Activated B cell treated with CpG ODN at 0.5 μM for 24 hours (primary cell): ENCODE data around the gene SMTNL2. TPM values are rescaled to one million over a fixed set of nuclear protein-coding genes. Genes with fewer than 3 reads are reported as not detected.

ENCODE experiments used
- ATAC-seq: fragments of 200-7000 bp; cut with Tn5 transposase; one replicate; pipeline ENCODE4 v1.10.0; 2021; ENCODE audit warnings: low read depth, mild to moderate bottlenecking, moderate library complexity
- CTCF ChIA-PET: fragments of 350-600 bp; sonication (Branson Sonifier 250); formaldehyde crosslinking; loops from one replicate; lab custom pipeline; 2021; ENCODE audit warnings: antibody characterized with exemption; lab: Charles Lee
- POLR2A ChIA-PET: fragments of 350-600 bp; sonication (Branson Sonifier 250); formaldehyde crosslinking; loops from one replicate; lab custom pipeline; 2021; ENCODE audit warnings: antibody characterized with exemption; lab: Charles Lee
- DNase-seq: peaks from one replicate; pipeline ENCODE4 v3.0.0; 2022
- H3K27ac Mint-ChIP-seq: one replicate; pipeline ENCODE4 v1.8.0; 2020; ENCODE audit warnings: mixed read lengths
- H3K27me3 Mint-ChIP-seq: one replicate; pipeline ENCODE4 v1.8.0; 2021; ENCODE audit warnings: mixed read lengths
- H3K36me3 Mint-ChIP-seq: one replicate; pipeline ENCODE4 v1.8.0; 2021; ENCODE audit warnings: low read depth, mixed read lengths
- H3K4me1 Mint-ChIP-seq: one replicate; pipeline ENCODE4 v1.8.0; 2021; ENCODE audit warnings: mixed read lengths
- H3K4me3 Mint-ChIP-seq: one replicate; pipeline ENCODE4 v1.8.0; 2020; ENCODE audit warnings: mild to moderate bottlenecking, mixed read lengths
- H3K9me3 Mint-ChIP-seq: one replicate; pipeline ENCODE4 v1.8.0; 2020; ENCODE audit warnings: mixed read lengths
- CTCF ChIP-seq: fragments of 200-600 bp; IDR thresholded peaks from one replicate; pipeline ENCODE4 v1.8.0; 2022; ENCODE audit warnings: antibody characterized with exemption, mild to moderate bottlenecking
- intact Hi-C: fragments of 100-400 bp; cut with micrococcal nuclease; formaldehyde crosslinking; loops from one replicate; pipeline ENCODE4 v1.15.1; 2024
- total RNA-seq: library from RNA; stranded (reverse); gene quantifications from 2 replicates; pipeline ENCODE4 v1.2.3, GENCODE V29; 2022

SMTNL2 gene
- total RNA-seq, 1 donor from 2014 or later: not detected

GRCh38 chr17:4610656-4611055, 26.3 kb downstream of the SMTNL2 start:
- peaks cover 26% of the 10 kb centered on the region for H3K27me3 Mint-ChIP-seq
- no peaks in the 10 kb centered on the region for H3K9me3 Mint-ChIP-seq
- no peak overlapping the region for H3K27ac Mint-ChIP-seq
- H3K4me1 Mint-ChIP-seq: no peaks in the 10 kb centered on the region
- H3K4me3 Mint-ChIP-seq: no peak overlapping the region
- TF ChIP-seq CTCF: no peak
- no peak for DNase-seq
- intact Hi-C loops: no loop called here
- ChIA-PET POLR2A (no interaction called here), CTCF (no interaction called here)
- no peaks in the 10 kb centered on the region for H3K36me3 Mint-ChIP-seq
- no peak for ATAC-seq

GRCh38 chr17:4616476-4616875, 32.1 kb downstream of the SMTNL2 start:
- Mint-ChIP-seq H3K27me3 (peaks cover 15% of the 10 kb centered on the region), H3K9me3 (no peaks in the 10 kb centered on the region), H3K4me3 (no peak overlapping the region), H3K4me1 (no peaks in the 10 kb centered on the region), H3K27ac (no peak overlapping the region), H3K36me3 (no peaks in the 10 kb centered on the region)
- intact Hi-C loops: no loop called here
- ATAC-seq (no peak), DNase-seq (no peak)
- POLR2A ChIA-PET: no interaction called here
- no peak for TF ChIP-seq CTCF
- CTCF ChIA-PET: no interaction called here

GRCh38 chr17:4617090-4617489, 32.8 kb downstream of the SMTNL2 start:
- H3K4me3 Mint-ChIP-seq: no peak overlapping the region
- intact Hi-C loops: no loop called here
- H3K27ac Mint-ChIP-seq: no peak overlapping the region
- POLR2A ChIA-PET: no interaction called here
- peaks cover 15% of the 10 kb centered on the region for H3K27me3 Mint-ChIP-seq
- H3K4me1 Mint-ChIP-seq: no peaks in the 10 kb centered on the region
- DNase-seq (no peak), ATAC-seq (no peak)
- TF ChIP-seq CTCF: no peak
- H3K36me3 Mint-ChIP-seq: no peaks in the 10 kb centered on the region
- no peaks in the 10 kb centered on the region for H3K9me3 Mint-ChIP-seq
- CTCF ChIA-PET: no interaction called here

- H3K4me1 Mint-ChIP-seq: no peaks in the 10 kb centered on the region
- H3K9me3 Mint-ChIP-seq: no peaks in the 10 kb centered on the region
- ChIA-PET POLR2A (no interaction called here), CTCF (no interaction called here)
- DNase-seq: no peak
- peaks cover 12% of the 10 kb centered on the region for H3K27me3 Mint-ChIP-seq
- no peak overlapping the region for H3K4me3 Mint-ChIP-seq
- H3K27ac Mint-ChIP-seq: no peak overlapping the region
- no peak for ATAC-seq
- H3K36me3 Mint-ChIP-seq: no peaks in the 10 kb centered on the region
- TF ChIP-seq CTCF: no peak
- intact Hi-C loops: no loop called here
These were observed 33.4 kb downstream of the SMTNL2 start for GRCh38 chr17:4617590-4618351.

- Mint-ChIP-seq H3K4me3 (no peak overlapping the region), H3K36me3 (no peaks in the 10 kb centered on the region), H3K27ac (no peak overlapping the region), H3K27me3 (peaks cover 13% of the 10 kb centered on the region), H3K9me3 (no peaks in the 10 kb centered on the region), H3K4me1 (no peaks in the 10 kb centered on the region)
- ATAC-seq: no peak
- ChIA-PET CTCF (no interaction called here), POLR2A (no interaction called here)
- intact Hi-C loops: loop anchor here (10.0 kb wide), 1 partner anchor 406 kb away; no protein-coding TSS in a partner anchor
- no peak for TF ChIP-seq CTCF
- no peak for DNase-seq
These were observed 36.3 kb downstream of the SMTNL2 start for GRCh38 chr17:4620531-4621101.
